Left lung (tissue), 10 donors: Measurements from ENCODE around the gene OTOP3. TPM values are rescaled to one million over a fixed set of nuclear protein-coding genes. Genes with fewer than 3 reads are reported as not detected.
A peak's percentile ranks its signal among the peaks of the same experiment; 100 is the strongest.
"Not testable (repeated sequence)": the region's sequence is repeated elsewhere in the genome, so short reads cannot be mapped to it uniquely, and the experiment has no call there.

Experiments used
- ATAC-seq: fragments of 200-7000 bp; cut with Tn5 transposase; one replicate; pipeline ENCODE4 v1.9.1; 2020; ENCODE audit warnings: moderate library complexity
- DNase-seq, 4 donors: peaks; one replicate each; pipeline ENCODE4 v3.0.0-alpha.2; 2013 to 2020
- H3K27ac ChIP-seq, 2 donors: fragments of 200-600 bp; sonication (generic) in 1 of 2; one replicate each; pipeline versions ENCODE4 v1.5.0 to v1.8.0; 2020 to 2021
- H3K27me3 ChIP-seq, 2 donors: fragments of 200-600 bp; sonication (generic) in 1 of 2; one replicate each; pipeline versions ENCODE4 v1.5.0 to v1.8.0; 2020 to 2021
- H3K36me3 ChIP-seq, 2 donors: fragments of 200-600 bp; sonication (generic) in 1 of 2; one replicate each; pipeline versions ENCODE4 v1.5.0 to v1.8.0; 2020 to 2021
- H3K4me1 ChIP-seq, 2 donors: fragments of 200-600 bp; one replicate each; pipeline ENCODE4 v1.8.0; 2021
- H3K4me3 ChIP-seq, 2 donors: fragments of 200-600 bp; sonication (generic) in 1 of 2; one replicate each; pipeline versions ENCODE4 v1.5.0 to v1.8.0; 2020 to 2021; ENCODE audit warnings: mild to moderate bottlenecking in 1 of 2
- H3K9me3 ChIP-seq, 2 donors: fragments of 200-600 bp; sonication (generic) in 1 of 2; one replicate each; pipeline versions ENCODE4 v1.5.0 to v1.8.0; 2020 to 2021
- CTCF ChIP-seq, 2 donors: fragments of 200-600 bp; sonication (generic) in 1 of 2; IDR thresholded peaks; one replicate each; pipeline versions ENCODE4 v1.5.0 to v1.8.0; 2021; ENCODE audit warnings: antibody characterized with exemption in 2 of 2
- intact Hi-C, 2 donors: fragments of 100-400 bp; cut with DNase I; formaldehyde crosslinking; loops; one replicate each; pipeline versions ENCODE4 v1.11.2 to v1.14.2; 2022
- polyA plus RNA-seq, 6 donors: library from polyadenylated mRNA; unstranded; fragments of 120-200 nt; gene quantifications; one replicate each; pipeline ENCODE4 v1.2.1, GENCODE V29; 2013; ENCODE audit not compliant: insufficient read length in 6 of 6
- total RNA-seq, 2 donors: library from RNA; stranded (reverse); fragmentation: NEBNext Ultra II Directional; extraction: Animal tissue kit (Norgen Biotek cat#: 25700); gene quantifications; one replicate each; pipeline ENCODE4 v1.2.1, GENCODE V29; 2021
- donor health status: DM: no; HTN: yes; CAD: no.
- donor health status: DM: no; HTN: no; CAD: no.

The OTOP3 gene
- total and polyA plus RNA-seq, 8 donors, result not detected

- DNase-seq (no peak), ATAC-seq (no peak)
- H3K27ac ChIP-seq, result no peak overlapping the region
- H3K4me1 ChIP-seq, result peaks cover 0 to 13% of the 10 kb centered on the region in 2 donors
- H3K4me3 ChIP-seq, result no peak overlapping the region
- H3K9me3 ChIP-seq, result no peaks in the 10 kb centered on the region
- intact Hi-C loops, result no loop called here
- H3K36me3 ChIP-seq, result peaks cover 0 to 7% of the 10 kb centered on the region in 2 donors
- TF ChIP-seq CTCF (IDR thresholded peaks at IDR 0.05), result no peak
- no peaks in the 10 kb centered on the region for H3K27me3 ChIP-seq
These were observed 28.0 kb downstream of the OTOP3 start for GRCh38 chr17:74963656-74964055.

GRCh38 chr17:74964246-74964761 is 28.6 kb downstream of the OTOP3 start:
- Histone ChIP-seq H3K27me3 (no peaks in the 10 kb centered on the region), H3K36me3 (peaks cover 0 to 7% of the 10 kb centered on the region in 2 donors), H3K4me3 (no peak overlapping the region), H3K9me3 (no peaks in the 10 kb centered on the region), H3K4me1 (peaks cover 0 to 13% of the 10 kb centered on the region in 2 donors), H3K27ac (no peak overlapping the region)
- intact Hi-C loops, result no loop called here
- DNase-seq (peak in 1 of 4 donors; percentile 51), ATAC-seq (no peak)
- TF ChIP-seq CTCF (IDR thresholded peaks at IDR 0.05), result no peak

- DNase-seq (peak in 1 of 4 donors; percentile 78), ATAC-seq (no peak)
- Histone ChIP-seq H3K4me3 (no peak overlapping the region), H3K4me1 (peaks cover 0 to 13% of the 10 kb centered on the region in 2 donors), H3K27ac (no peak overlapping the region), H3K27me3 (peaks cover 0 to under 1% of the 10 kb centered on the region in 2 donors), H3K9me3 (no peaks in the 10 kb centered on the region), H3K36me3 (peaks cover 0 to 5% of the 10 kb centered on the region in 2 donors)
- intact Hi-C loops, result no loop called here
- no peak for TF ChIP-seq CTCF (IDR thresholded peaks at IDR 0.05)
These were observed 29.4 kb downstream of the OTOP3 start for GRCh38 chr17:74964988-74965622.

- H3K27ac ChIP-seq, result no peak overlapping the region
- no peaks in the 10 kb centered on the region for H3K9me3 ChIP-seq
- peak in 1 of 4 donors; percentile 77 for DNase-seq
- TF ChIP-seq CTCF (IDR thresholded peaks at IDR 0.05), result no peak
- peaks cover 0 to 17% of the 10 kb centered on the region in 2 donors for H3K4me1 ChIP-seq
- intact Hi-C loops, result no loop called here
- H3K4me3 ChIP-seq, result no peak overlapping the region
- no peaks in the 10 kb centered on the region for H3K36me3 ChIP-seq
- H3K27me3 ChIP-seq, result peaks cover 7 to 33% of the 10 kb centered on the region in 2 donors
- ATAC-seq, result peak; percentile 16
These were observed 32.7 kb downstream of the OTOP3 start for GRCh38 chr17:74968361-74968780.

- Histone ChIP-seq H3K4me1 (peaks cover 0 to 17% of the 10 kb centered on the region in 2 donors), H3K27me3 (peaks cover 7 to 45% of the 10 kb centered on the region in 2 donors)
- H3K27ac ChIP-seq, H3K4me3 ChIP-seq, ATAC-seq, H3K36me3 ChIP-seq, intact Hi-C loops, DNase-seq, H3K9me3 ChIP-seq: not testable (repeated sequence)
These were observed 33.8 kb downstream of the OTOP3 start for GRCh38 chr17:74969501-74969900.
